Trophoblast cell (in vitro differentiated cells and primary cell): ENCODE results near the gene ASB9. TPM values are rescaled to one million over a fixed set of nuclear protein-coding genes. Genes with fewer than 3 reads are reported as not detected.

Experiments used
- DNase-seq, 2 donors: peaks; one replicate each; pipeline ENCODE4 v3.0.0-alpha.2; 2016
- H2AFZ ChIP-seq: 2 replicates; pipeline ENCODE4 v1.6.1; 2013; ENCODE audit warnings: low read length, moderate library complexity, mild to moderate bottlenecking; ENCODE audit not compliant: insufficient read depth, poor library complexity
- H2AK5ac ChIP-seq: 2 replicates; pipeline ENCODE4 v1.6.1; 2013; ENCODE audit warnings: mild to moderate bottlenecking, low read length
- H2BK120ac ChIP-seq: 2 replicates; pipeline ENCODE4 v1.6.1; 2013; ENCODE audit warnings: low read length, mild to moderate bottlenecking, moderate library complexity; ENCODE audit not compliant: insufficient read depth, poor library complexity
- H2BK12ac ChIP-seq: 2 replicates; pipeline ENCODE4 v1.6.1; 2013; ENCODE audit warnings: mild to moderate bottlenecking, low read length, moderate library complexity
- H2BK5ac ChIP-seq: 2 replicates; pipeline ENCODE4 v1.6.1; 2013; ENCODE audit warnings: low read length, low read depth, moderate library complexity, mild to moderate bottlenecking; ENCODE audit not compliant: poor library complexity
- H3K14ac ChIP-seq: 2 replicates; pipeline ENCODE4 v1.6.1; 2013; ENCODE audit warnings: mild to moderate bottlenecking, low read length
- H3K18ac ChIP-seq: 2 replicates; pipeline ENCODE4 v1.6.1; 2013; ENCODE audit warnings: mild to moderate bottlenecking, low read length
- H3K23ac ChIP-seq: 2 replicates; pipeline ENCODE4 v1.6.1; 2013; ENCODE audit warnings: low read length
- H3K27ac ChIP-seq: 2 replicates; pipeline ENCODE4 v1.5.1; 2013; ENCODE audit warnings: low read depth, mild to moderate bottlenecking, inconsistent platforms, low read length, moderate library complexity
- H3K27me3 ChIP-seq: 2 replicates; pipeline ENCODE4 v1.6.1; 2013; ENCODE audit warnings: inconsistent platforms, mild to moderate bottlenecking, low read length, moderate library complexity; ENCODE audit not compliant: insufficient read depth
- H3K36me3 ChIP-seq, 2 experiments: 1 replicate in 1 of 2; 2 replicates in 1 of 2; pipeline ENCODE4 v1.6.1; 2013; ENCODE audit warnings: low read length in 2 of 2, mild to moderate bottlenecking in 2 of 2, moderate library complexity in 1 of 2; ENCODE audit not compliant: insufficient read depth in 2 of 2, control insufficient read depth in 1 of 2
- H3K4ac ChIP-seq: 2 replicates; pipeline ENCODE4 v1.6.1; 2013; ENCODE audit warnings: low read depth, mild to moderate bottlenecking, low read length, moderate library complexity
- H3K4me1 ChIP-seq, 2 experiments: 1 replicate in 1 of 2; 2 replicates in 1 of 2; pipeline ENCODE4 v1.6.1; 2013; ENCODE audit warnings: low read length in 2 of 2, mild to moderate bottlenecking in 2 of 2, moderate library complexity in 1 of 2; ENCODE audit not compliant: insufficient read depth in 2 of 2, control insufficient read depth in 1 of 2
- H3K4me2 ChIP-seq: 2 replicates; pipeline ENCODE4 v1.6.1; 2013; ENCODE audit warnings: inconsistent platforms, mild to moderate bottlenecking, low read length, moderate library complexity
- H3K4me3 ChIP-seq: 2 replicates; pipeline ENCODE4 v1.5.1; 2013; ENCODE audit warnings: mild to moderate bottlenecking, low read depth, low read length, inconsistent platforms
- H3K79me1 ChIP-seq: one replicate; pipeline ENCODE4 v1.6.1; 2013; ENCODE audit warnings: low read length
- H3K79me2 ChIP-seq: 2 replicates; pipeline ENCODE4 v1.6.1; 2013; ENCODE audit warnings: low read length, mild to moderate bottlenecking; ENCODE audit not compliant: control insufficient read depth, insufficient read depth, poor library complexity
- H3K9ac ChIP-seq: 2 replicates; pipeline ENCODE4 v1.6.1; 2013; ENCODE audit warnings: mild to moderate bottlenecking, low read length
- H3K9me3 ChIP-seq: 2 replicates; pipeline ENCODE4 v1.6.1; 2013; ENCODE audit warnings: low read depth, mild to moderate bottlenecking, control low read depth, inconsistent platforms, low read length; ENCODE audit not compliant: insufficient read depth
- H4K12ac ChIP-seq: 2 replicates; pipeline ENCODE4 v1.6.1; 2013; ENCODE audit warnings: low read depth, mild to moderate bottlenecking, low read length, moderate library complexity
- H4K8ac ChIP-seq: 2 replicates; pipeline ENCODE4 v1.6.1; 2013; ENCODE audit warnings: low read depth, mild to moderate bottlenecking, low read length, moderate library complexity
- H4K91ac ChIP-seq: one replicate; pipeline ENCODE4 v1.6.1; 2013; ENCODE audit warnings: low read depth, mild to moderate bottlenecking, low read length, moderate library complexity
- WGBS: extraction: QIAGEN DNeasy Blood & Tissue Kit; methylation state at CpG from one replicate; pipeline ENCODE4 v1.1.7; 2013; ENCODE audit warnings: missing lambda C conversion rate; ENCODE audit not compliant: insufficient read length, insufficient coverage; ENCODE audit errors: extremely low coverage; 5-methylcytosine and 5-hydroxymethylcytosine counted together
- polyA plus RNA-seq: library from polyadenylated mRNA; stranded (reverse); fragments of 200-250 nt; gene quantifications from 2 replicates; pipeline ENCODE4 v1.2.3, GENCODE V29; 2013

ASB9 gene
- 0.11 and 0.12 TPM in 2 replicates for polyA plus RNA-seq

DNA sequence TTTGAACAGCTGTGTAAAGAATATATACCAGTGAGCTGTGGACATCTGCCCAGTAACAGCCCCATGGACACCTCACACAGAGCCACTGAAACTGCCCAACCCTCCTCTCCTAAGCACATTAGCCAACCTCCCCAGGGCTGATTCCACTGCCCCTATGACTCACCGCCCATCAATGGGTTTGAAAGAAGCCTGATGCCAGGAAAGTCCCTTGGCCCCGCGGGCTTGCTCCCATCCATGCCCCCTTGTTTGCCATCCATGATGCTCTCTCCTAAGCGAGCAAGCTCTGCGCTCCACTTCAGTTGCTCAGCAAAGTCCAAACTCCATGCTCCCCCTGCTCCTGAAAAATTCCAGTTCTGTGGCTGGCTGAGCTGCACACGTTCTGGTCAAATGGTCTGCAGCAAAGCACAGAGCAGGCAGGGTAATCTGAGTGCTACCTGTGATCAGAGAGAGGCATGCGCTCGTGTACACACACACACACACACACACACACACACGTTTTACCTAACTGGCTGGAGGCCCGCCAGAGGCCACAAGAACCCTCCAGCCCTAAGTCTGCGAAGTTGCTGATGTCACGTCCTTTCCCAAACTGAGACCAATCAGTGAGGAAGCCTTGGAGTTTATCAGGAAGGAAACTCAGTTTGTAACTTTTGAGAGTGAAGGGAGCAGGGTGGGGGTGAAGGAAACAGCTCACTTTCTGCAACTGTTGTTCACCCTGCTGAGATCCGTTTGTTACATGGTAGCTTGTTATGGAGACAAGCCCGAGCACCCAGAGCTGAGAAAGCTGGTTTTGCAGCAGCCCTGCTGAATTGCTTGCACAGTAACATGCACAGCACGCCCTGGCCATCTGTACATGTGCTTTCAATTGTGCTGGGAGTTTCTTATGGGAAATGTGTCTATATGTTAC lies at the start of gene ASB9:
Gene ASB9, minus strand, starts transcription at position 466 of the 904 bp plus-strand sequence. Its CDS starts 209 bp downstream, at position 257.
- peaks cover 0 to 7% of the 10 kb centered on the region in 2 experiments for H3K4me1 ChIP-seq

GRCh38 chrX:15319075-15319474 lies 49.2 kb upstream of the ASB9 start:
- H2BK12ac ChIP-seq, result no peak overlapping the region

More for the DNA sequence above, at the start of gene ASB9:
- Histone ChIP-seq H3K27me3 (no peaks in the 10 kb centered on the region), H3K23ac (no peak within 1 kb of the TSS), H4K12ac (no peak within 1 kb of the TSS), H3K4ac (no peak within 1 kb of the TSS), H3K9me3 (no peaks in the 10 kb centered on the region), H2AK5ac (no peak within 1 kb of the TSS), H3K4me3 (no peak within 1 kb of the TSS), H3K79me2 (no peaks in the 10 kb centered on the region), H3K18ac (no peak within 1 kb of the TSS), H4K91ac (no peak within 1 kb of the TSS), H3K36me3 (no peaks in the 10 kb centered on the region), H3K79me1 (no peaks in the 10 kb centered on the region), H3K9ac (no peak within 1 kb of the TSS), H2BK120ac (no peak within 1 kb of the TSS), H3K4me2 (no peak within 1 kb of the TSS), H2BK5ac (no peak within 1 kb of the TSS), H2BK12ac (no peak within 1 kb of the TSS), H3K27ac (no peak within 1 kb of the TSS), H2AFZ (no peak within 1 kb of the TSS), H4K8ac (peak within 1 kb of the TSS; percentile 70), H3K14ac (no peak within 1 kb of the TSS)
- no CpG with 5 or more reads among the region's 15 CpGs for WGBS
- peak; percentile 56 to 57 for DNase-seq

GRCh38 chrX:15315509-15315908 lies 45.6 kb upstream of the ASB9 start, which contains the start of gene ASB11:
ASB11 (minus strand) TSS chrX:15315640; CDS start chrX:15315605, 35 bp downstream.
- no peak within 1 kb of the TSS for H2BK5ac ChIP-seq
- no peaks in the 10 kb centered on the region for H3K79me1 ChIP-seq
- no peak for DNase-seq
- WGBS, result no CpG with 5 or more reads among the region's 3 CpGs
- no peak within 1 kb of the TSS for H3K4ac ChIP-seq
- H3K23ac ChIP-seq, result no peak within 1 kb of the TSS
- no peak within 1 kb of the TSS for H3K9ac ChIP-seq
- no peaks in the 10 kb centered on the region for H3K79me2 ChIP-seq
- H2BK12ac ChIP-seq, result no peak within 1 kb of the TSS
- H2AK5ac ChIP-seq, result no peak within 1 kb of the TSS
- no peak within 1 kb of the TSS for H4K8ac ChIP-seq
- no peak within 1 kb of the TSS for H3K14ac ChIP-seq
- H4K12ac ChIP-seq, result no peak within 1 kb of the TSS
- H3K4me2 ChIP-seq, result no peak within 1 kb of the TSS
- H3K27me3 ChIP-seq, result no peaks in the 10 kb centered on the region
- H3K9me3 ChIP-seq, result no peaks in the 10 kb centered on the region
- H3K4me1 ChIP-seq, result no peaks in the 10 kb centered on the region
- H3K27ac ChIP-seq, result no peak within 1 kb of the TSS
- H3K4me3 ChIP-seq, result no peak within 1 kb of the TSS
- H3K18ac ChIP-seq, result no peak within 1 kb of the TSS
- no peaks in the 10 kb centered on the region for H3K36me3 ChIP-seq
- no peak within 1 kb of the TSS for H4K91ac ChIP-seq
- no peak within 1 kb of the TSS for H2AFZ ChIP-seq
- no peak within 1 kb of the TSS for H2BK120ac ChIP-seq

More at GRCh38 chrX:15319075-15319474, 49.2 kb upstream of the ASB9 start:
- peaks cover 2 to 4% of the 10 kb centered on the region in 2 experiments for H3K36me3 ChIP-seq
- no peak overlapping the region for H4K8ac ChIP-seq
- H2BK5ac ChIP-seq, result no peak overlapping the region
- H3K9me3 ChIP-seq, result no peaks in the 10 kb centered on the region
- H2AFZ ChIP-seq, result no peak overlapping the region
- no peaks in the 10 kb centered on the region for H3K27me3 ChIP-seq
- H3K4me3 ChIP-seq, result no peak overlapping the region
- no peak overlapping the region for H4K91ac ChIP-seq
- WGBS, result no CpG with 5 or more reads among the region's 4 CpGs
- H3K4ac ChIP-seq, result no peak overlapping the region
- H3K79me2 ChIP-seq, result no peaks in the 10 kb centered on the region
- no peaks in the 10 kb centered on the region for H3K79me1 ChIP-seq
- H3K4me1 ChIP-seq, result no peaks in the 10 kb centered on the region
- no peak overlapping the region for H3K4me2 ChIP-seq
- no peak overlapping the region for H3K23ac ChIP-seq
- H2AK5ac ChIP-seq, result no peak overlapping the region
- no peak for DNase-seq
- H3K9ac ChIP-seq, result no peak overlapping the region
- H3K18ac ChIP-seq, result no peak overlapping the region
- H3K27ac ChIP-seq, result no peak overlapping the region
- no peak overlapping the region for H2BK120ac ChIP-seq
- no peak overlapping the region for H3K14ac ChIP-seq
- no peak overlapping the region for H4K12ac ChIP-seq

- Histone ChIP-seq H3K9me3 (no peaks in the 10 kb centered on the region), H3K9ac (no peak overlapping the region), H3K27me3 (no peaks in the 10 kb centered on the region), H3K36me3 (no peaks in the 10 kb centered on the region), H3K18ac (no peak overlapping the region), H2BK12ac (no peak overlapping the region), H3K4me3 (no peak overlapping the region), H3K79me2 (no peaks in the 10 kb centered on the region), H3K14ac (no peak overlapping the region), H3K4ac (no peak overlapping the region), H2AK5ac (no peak overlapping the region), H3K23ac (no peak overlapping the region), H4K12ac (no peak overlapping the region), H2BK120ac (no peak overlapping the region), H3K4me1 (no peaks in the 10 kb centered on the region), H2BK5ac (no peak overlapping the region), H3K4me2 (no peak overlapping the region), H2AFZ (no peak overlapping the region), H4K91ac (no peak overlapping the region), H3K79me1 (no peaks in the 10 kb centered on the region), H4K8ac (no peak overlapping the region), H3K27ac (no peak overlapping the region)
- WGBS, result no CpG with 5 or more reads among the region's 2 CpGs
- DNase-seq, result no peak
These were observed 44.6 kb upstream of the ASB9 start for GRCh38 chrX:15314472-15314871.
